A549 (cell line): ENCODE results near the gene CYSRT1.

Experiments
- POLR2A ChIP-seq: IDR thresholded peaks from 2 replicates; pipeline ENCODE4 v1.6.1; 2012; ENCODE audit warnings: mild to moderate bottlenecking, low read length
- RFX5 ChIP-seq: fragments of 450-650 bp; IDR thresholded peaks from 2 replicates; pipeline ENCODE4 v1.7.1; 2014; ENCODE audit warnings: antibody characterized with exemption, mild to moderate bottlenecking, moderate library complexity

GRCh38 chr9:137195525-137196220 lies 29.3 kb upstream of the CYSRT1 start:
- no peak for TF ChIP-seq RFX5
- TF ChIP-seq POLR2A = no peak
